Measurements from ENCODE around the gene OR1S1.
"Not testable (repeated sequence)": the region's sequence is repeated elsewhere in the genome, so short reads cannot be mapped to it uniquely, and the experiment has no call there.

The OR1S1 gene

DNA sequence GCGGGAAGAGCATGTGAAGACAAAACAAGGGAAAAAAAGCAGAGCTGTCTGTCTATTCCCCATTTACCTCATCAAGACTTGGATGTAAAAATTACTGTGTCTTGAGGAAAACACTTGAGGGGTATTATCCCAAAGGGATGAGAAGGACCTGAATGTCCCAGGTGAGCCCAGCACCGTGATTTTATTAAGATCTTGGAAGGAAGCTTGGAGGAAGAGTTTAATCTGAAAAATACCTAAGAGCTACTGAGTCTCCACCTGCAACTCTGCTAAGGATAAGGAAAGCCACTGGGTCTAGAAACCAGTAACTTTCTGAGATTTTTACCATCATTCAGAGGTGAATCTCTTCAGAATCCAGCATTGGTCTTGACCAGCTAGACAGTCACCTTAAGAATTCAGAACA is at the start of gene OR1S1:
TSS of gene OR1S1 (plus strand) at position 301 of the 400 bp plus-strand sequence.
- not testable (repeated sequence) for DNase-seq

- DNase-seq: no peak
These were observed 48.1 kb upstream of the OR1S1 start for GRCh38 chr11:58164389-58164788.

- no peak for DNase-seq
These were observed 47.5 kb upstream of the OR1S1 start for GRCh38 chr11:58164990-58165389.

GRCh38 chr11:58165504-58166106 is 46.9 kb upstream of the OR1S1 start:
- DNase-seq: no peak

DNA sequence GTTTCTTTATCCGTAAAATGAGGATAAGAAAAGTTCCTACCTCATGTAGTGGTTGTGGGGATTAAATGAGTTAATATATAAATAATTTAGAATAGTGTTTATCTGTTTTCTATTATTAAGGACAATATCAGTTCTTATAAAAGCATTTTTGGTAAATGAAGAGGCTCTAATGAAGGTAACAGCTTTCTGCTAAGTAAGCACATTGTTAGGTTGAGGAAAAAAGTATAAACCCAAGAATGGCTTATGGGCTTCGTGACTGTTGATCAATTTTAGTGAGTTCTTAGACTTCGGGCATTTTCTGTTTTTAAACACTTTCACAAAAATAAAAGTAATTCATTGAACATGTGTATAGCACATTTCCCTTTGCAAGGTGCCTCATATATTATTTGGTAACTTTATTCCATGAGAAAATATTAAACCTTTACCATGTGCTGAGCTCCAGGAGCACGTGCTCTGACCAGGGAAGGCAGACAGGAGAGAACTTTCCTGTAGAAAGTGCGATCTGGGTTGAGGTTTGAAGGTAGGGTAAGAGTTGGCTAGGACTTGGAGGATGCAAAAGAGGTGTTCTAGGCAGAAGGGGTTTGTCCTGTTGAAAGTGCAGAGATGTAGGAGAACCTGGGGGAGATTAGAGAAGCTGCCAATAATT is 35.0 kb upstream of the OR1S1 start:
- no peak for DNase-seq

DNA sequence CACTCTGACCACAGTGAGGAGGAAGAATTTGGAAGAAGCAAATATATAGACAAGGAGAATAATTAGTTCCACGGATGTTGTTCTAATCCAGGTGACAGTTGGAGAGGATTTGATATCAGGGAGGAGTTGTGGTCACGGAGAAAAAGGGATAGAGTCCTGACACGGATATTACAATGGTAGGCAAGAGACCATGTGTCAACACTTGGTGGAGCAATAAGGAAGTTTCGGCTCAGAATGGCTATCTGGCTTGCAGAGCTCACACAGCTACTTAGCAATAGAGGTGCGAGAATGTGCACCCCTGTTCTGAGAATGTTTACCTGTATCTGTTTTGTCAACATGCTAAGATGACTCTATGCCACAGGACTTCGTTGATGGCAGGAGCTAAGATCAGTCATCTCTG is 34.1 kb upstream of the OR1S1 start:
- no peak for DNase-seq

DNA sequence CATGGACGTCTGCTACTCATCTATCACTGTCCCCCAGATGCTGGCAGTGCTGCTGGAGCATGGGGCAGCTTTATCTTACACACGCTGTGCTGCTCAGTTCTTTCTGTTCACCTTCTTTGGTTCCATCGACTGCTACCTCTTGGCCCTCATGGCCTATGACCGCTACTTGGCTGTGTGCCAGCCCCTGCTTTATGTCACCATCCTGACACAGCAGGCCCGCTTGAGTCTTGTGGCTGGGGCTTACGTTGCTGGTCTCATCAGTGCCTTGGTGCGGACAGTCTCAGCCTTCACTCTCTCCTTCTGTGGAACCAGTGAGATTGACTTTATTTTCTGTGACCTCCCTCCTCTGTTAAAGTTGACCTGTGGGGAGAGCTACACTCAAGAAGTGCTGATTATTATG is 32.9 kb upstream of the OR1S1 start:
- DNase-seq: no peak

DNA sequence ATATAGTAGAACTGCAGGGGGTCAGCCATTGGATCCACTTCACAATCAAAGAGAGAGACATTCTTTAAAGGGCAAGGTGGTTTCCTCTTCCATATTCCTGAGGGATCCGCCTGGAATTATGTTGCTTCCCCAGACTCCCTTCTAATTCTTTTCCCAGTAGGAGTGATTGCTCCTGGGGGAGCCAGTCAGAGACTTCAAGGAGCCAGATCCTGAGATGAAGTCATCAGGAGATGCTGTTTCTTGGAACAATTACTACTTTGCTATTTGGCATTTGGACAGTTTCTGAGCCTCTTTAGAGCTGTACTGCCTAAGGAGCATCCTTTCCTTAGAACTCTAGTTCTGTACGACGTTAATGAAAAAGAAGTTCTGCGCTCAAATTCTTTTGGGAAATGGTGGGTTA is 25.6 kb upstream of the OR1S1 start:
- DNase-seq: no peak

GRCh38 chr11:58188770-58189169 is 23.8 kb upstream of the OR1S1 start, which contains the start of gene OR9Q2:
TSS of gene OR9Q2 (plus strand) at chr11:58189070. CDS start at chr11:58190491, 1,421 bp downstream.
- no peak for DNase-seq

DNA sequence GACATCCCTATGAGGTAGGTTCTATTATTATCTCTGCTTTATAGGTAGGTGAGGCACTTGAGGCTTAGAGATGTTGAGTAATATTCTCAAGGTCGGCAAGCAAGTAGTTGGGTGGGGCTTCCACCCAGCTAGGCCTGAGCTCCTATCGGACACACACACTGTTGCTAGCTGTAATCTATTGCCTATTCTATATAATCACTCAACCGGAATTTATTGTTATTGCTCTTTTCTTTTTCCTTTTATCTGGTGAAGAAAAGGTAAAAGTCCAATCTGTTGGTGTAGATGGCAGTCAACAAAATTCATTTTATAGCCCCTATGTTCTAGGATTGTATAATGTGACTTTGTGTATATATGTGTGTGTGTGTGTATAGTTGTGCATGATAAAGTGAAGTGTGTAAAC is 20.3 kb upstream of the OR1S1 start:
- no peak for DNase-seq

DNA sequence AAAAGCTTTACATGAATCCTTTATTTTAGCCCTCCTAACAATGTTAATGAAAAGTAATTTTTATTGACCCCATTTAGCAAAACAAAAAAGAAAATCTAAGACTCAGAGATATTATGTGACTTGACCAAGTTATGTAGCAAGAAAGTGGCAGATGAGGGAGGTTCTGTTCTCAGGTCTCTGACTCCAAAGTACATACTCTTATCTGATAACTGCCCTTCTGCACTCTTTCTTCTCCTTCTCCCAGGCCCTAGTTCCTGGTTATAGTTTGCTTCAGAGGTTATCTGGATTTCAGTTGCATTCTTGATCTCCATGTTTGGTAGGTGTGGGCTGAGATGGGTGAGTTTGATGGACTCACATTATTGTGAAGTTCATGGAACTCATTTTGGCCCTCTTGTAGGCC is 19.1 kb upstream of the OR1S1 start:
- no peak for DNase-seq

- no peak for DNase-seq
These were observed 16.6 kb upstream of the OR1S1 start for GRCh38 chr11:58195939-58196338.

DNA sequence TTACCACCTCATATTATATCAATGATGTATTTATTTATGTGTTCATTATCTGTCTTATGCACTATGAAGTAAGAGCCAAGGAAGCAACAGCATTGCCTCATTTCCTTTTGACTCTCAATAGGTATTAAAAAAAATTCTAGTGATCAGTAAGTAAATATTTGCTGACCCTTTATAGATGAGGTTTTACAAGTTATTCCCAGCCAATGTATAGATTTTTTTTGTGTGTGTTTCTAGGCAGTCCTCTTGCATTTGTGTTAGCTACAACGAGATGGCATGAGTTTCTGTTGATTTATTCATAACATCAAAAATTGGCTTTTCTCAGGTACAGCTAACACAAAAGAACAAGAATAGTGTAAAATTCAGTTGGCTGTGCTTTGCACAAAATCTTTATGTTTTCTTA is 13.2 kb upstream of the OR1S1 start:
- DNase-seq: no peak

DNA sequence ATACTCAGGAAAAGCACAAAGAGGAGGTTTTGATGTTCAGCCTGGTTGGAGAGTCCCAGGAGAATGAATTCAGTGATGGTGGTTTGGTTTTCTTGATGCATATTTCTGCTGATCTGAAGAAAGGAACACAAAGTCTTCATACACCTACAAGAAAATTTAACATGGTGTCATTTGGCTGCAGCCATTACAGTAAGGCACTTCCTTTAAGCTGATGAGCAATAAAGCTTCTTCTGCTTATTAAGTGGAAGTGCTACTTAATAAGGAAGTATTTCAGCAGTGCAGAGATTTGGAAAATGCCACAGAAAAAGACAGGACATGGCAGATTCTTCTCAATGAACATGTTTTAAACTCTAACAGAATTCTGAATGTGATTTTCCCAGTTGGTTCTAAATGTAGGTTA is 8.5 kb upstream of the OR1S1 start, which contains the start of gene OR1S2:
TSS of gene OR1S2 (minus strand) at position 101 of the 400 bp plus-strand sequence. CDS start at position 101, 0 bp downstream.
- no peak for DNase-seq

- DNase-seq: no peak
These were observed 4.0 kb downstream of the OR1S1 start for GRCh38 chr11:58216476-58216875.

DNA sequence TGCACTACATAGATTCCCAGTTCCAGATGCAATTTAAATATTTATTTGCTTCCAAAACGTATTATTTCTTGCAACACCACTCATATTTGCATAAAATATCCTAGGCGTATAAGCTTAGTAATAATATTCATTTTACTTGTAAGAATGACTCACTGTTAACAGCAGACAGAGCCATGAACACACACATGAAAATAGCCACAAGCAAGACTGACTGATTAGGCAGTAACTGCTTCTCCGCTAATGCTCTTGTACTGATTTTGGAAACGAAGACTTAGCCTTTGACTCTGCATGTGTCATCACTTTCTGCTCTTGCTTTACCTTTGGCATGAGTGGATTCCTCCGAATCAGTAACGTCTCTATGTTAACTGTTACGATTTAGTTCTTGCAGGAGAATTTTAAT is 10.2 kb downstream of the OR1S1 start:
- DNase-seq: no peak

GRCh38 chr11:58227956-58228615 is 15.6 kb downstream of the OR1S1 start:
- no peak for DNase-seq

DNA sequence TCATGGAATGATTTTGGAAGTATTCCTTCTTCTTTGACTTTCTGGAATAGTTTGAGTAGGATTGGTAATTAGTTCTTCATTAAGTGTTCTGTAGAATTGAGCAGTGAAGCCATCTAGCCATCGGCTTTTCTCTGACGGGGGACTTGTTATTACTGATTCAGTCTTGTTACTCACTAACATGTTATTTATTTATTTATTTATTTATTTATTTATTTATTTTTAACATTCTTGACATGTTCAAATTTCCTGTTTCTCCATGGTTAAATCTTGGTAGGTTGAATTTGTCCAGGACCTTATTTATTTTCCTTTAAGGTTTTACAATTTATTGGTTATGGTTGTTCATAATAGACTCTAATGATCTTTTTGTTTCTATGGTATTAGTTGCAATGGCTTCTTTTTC is 31.4 kb downstream of the OR1S1 start:
- no peak for DNase-seq

DNA sequence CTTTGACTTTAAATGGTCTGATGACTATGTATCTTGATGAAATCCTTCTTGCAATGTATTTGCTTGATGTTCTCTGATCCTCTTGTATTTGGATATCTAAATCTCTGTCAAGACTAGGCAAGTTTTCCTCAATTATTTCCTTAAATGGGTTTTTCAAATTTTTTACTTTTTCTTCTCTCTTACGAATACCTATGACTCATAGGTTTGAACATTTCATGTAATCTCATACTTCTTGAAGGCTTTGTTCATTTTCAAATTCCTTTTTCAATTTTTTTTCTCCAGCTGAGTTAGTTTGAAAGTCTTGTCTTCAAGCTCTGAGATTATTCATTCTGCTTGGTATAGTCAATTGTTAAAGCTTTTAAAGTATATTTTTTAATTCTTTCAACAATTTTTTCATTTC is 42.4 kb downstream of the OR1S1 start:
- no peak for DNase-seq

DNA sequence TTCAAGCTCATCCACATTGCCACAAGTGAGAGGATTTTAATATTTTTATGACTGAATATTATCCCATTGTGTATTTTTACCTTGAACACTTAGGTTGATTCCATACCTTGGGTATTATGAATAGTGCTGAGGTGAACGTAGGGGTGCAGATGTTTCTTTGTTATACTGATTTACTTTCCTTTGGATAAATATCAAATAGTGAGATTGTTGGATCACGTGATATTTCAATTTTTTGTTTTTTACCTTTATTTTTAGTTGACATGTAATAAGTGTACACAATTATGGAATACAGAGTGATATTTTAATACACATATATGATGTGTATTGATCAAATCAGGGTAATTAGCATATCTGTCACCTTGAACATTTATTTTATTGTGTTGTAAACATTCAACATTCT is 47.5 kb downstream of the OR1S1 start:
- no peak for DNase-seq

All from NCI-H2171 treated with DMSO at 0.1 percent for 48 hours (cell line).